GM12801 (cell line): ENCODE data around the gene BCL2L13.

Experiments
- TF ChIP-seq, protein P1 (sequence below): IDR thresholded peaks from one replicate; pipeline ENCODE4 v1.5.1; 2011; ENCODE audit warnings: control low read depth; ENCODE audit not compliant: insufficient read length; ENCODE audit errors: extremely low read depth

The BCL2L13 gene

DNA sequence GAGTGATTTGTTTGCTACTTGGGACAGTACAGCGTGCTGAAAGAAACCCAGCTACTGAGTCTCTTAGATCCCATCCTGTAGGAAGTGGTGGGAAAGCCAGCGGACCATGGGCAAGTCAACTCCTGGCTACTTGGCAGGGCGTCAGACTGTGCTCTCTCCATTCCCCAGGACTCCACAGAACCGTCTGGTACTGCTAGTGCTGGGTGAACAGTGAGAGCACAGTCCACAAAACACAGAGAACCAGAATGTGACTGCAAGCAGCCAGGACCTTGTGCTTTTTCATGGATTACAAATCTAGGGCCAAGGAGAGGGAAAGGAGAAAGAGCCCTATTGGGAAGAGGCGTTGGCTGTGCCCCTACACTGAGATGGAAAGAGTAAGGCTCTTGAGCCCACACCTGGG, 125.5 kb downstream of the BCL2L13 start:
- TF ChIP-seq, protein P1, sequence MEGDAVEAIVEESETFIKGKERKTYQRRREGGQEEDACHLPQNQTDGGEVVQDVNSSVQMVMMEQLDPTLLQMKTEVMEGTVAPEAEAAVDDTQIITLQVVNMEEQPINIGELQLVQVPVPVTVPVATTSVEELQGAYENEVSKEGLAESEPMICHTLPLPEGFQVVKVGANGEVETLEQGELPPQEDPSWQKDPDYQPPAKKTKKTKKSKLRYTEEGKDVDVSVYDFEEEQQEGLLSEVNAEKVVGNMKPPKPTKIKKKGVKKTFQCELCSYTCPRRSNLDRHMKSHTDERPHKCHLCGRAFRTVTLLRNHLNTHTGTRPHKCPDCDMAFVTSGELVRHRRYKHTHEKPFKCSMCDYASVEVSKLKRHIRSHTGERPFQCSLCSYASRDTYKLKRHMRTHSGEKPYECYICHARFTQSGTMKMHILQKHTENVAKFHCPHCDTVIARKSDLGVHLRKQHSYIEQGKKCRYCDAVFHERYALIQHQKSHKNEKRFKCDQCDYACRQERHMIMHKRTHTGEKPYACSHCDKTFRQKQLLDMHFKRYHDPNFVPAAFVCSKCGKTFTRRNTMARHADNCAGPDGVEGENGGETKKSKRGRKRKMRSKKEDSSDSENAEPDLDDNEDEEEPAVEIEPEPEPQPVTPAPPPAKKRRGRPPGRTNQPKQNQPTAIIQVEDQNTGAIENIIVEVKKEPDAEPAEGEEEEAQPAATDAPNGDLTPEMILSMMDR: no peak

DNA sequence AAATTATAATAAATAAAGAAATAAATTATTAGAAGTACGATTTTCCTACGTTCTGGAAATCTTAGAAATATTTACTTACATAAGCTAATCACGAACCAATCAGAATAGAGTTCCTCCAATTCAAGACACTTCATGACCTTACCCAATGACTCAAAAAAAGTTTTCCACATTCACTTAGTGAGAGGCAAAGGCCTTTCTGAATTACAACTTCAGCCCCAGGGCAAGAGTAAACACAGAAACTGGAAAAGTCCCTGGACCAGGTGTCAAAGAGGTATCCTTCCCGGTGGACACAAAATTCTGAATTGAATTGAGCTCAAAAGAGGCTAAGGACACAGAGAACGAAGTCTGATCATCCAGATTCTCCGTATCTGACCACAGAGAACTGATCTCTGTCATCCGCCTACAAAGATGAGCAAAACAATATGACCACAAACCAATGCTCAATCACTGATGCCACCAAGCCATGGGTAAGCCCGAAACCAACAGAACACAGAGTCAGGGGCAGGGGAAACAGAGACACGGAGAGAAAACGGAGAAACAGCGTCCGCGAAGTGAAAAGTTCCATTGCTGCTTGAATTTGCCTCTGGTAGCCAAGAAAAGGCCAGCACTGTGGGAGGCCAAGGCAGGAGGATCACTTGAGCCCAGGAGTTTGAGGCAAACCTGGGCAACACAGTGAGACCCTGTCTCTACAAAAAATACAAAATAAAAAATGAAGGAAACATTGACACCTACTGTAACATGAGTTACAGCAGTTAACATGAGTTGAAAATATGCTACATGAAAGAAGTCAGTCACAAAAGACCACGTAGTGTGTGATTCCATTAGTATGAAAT, 128.9 kb downstream of the BCL2L13 start:
- TF ChIP-seq, protein P1: no peak

DNA sequence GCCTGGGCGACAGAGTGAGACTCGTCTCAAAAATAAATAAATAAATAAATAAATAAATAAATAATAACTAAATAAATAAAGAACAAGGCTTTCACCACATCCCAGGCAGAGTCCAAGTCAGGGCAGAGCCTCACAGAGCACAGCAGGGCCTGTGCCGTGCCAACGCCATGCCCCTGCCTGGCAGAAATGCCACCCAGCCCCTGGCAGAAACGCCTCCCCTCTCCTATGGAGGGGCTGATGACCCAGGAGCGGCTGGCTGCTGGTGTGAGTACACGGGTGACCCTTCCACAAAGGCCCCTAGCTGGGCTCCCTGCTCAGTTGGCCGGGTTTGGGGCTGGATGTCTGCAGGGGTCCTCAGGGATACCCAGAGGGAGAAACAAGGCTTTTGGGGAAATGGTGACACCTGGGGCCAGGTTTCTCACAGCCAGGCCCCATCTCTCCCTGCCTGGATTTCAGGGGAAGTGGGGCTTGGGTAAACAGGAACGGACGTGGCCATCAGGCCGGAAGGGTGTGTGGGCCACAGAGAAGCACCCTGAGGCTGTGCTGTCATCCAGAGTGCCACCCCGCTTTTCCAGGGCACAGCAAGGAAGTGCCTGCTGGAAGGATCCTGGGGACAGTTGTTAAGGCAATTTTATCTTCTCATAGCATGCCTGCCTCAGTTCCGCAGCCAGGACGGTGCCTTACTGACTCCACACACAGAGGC, 130.6 kb downstream of the BCL2L13 start:
- TF ChIP-seq, protein P1: no peak

GRCh38 chr22:17769716-17770082, 131.1 kb downstream of the BCL2L13 start:
- TF ChIP-seq, protein P1: no peak

DNA sequence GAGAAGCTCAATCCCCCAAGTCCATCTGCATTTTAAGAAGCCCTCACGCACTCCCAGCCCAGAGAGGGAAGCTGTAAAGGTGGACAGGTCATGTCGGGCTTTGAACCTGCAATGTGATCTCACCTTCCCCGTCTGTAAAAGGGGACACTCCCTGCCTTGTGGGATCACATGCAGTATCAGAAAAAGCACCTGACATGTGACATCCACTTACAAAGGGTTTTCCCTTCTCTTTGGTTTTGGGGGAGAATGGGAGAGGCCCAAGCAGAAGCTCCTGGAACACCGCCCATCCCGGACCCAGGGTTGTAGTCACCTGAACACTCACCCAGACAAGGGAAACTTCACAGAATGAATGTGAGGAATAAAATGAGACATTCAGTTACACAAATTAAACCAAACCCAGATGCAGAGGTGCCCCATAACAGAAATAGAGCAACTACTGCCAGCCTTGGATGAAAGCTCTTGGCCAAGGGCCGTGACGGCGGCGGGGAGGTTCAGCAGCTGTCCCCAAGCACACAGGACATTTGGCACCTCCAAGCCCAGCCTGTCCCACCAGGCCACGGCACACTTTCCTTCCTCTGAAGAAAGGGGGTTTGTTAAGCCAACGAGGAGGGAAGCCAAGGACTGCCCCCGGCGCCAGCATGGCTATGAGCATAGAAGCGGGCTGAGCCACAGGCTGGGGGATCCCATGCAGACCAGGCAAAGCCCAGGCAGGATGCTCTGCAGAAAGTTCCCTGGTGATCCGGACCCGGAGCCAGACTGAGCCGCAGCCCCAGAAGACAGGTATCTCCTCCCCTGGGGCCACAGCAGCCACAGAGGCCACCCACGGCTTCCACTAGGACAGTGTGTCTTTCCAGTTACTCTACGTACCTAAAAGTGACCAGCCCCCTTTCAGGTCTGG, 131.9 kb downstream of the BCL2L13 start:
- TF ChIP-seq, protein P1: no peak

DNA sequence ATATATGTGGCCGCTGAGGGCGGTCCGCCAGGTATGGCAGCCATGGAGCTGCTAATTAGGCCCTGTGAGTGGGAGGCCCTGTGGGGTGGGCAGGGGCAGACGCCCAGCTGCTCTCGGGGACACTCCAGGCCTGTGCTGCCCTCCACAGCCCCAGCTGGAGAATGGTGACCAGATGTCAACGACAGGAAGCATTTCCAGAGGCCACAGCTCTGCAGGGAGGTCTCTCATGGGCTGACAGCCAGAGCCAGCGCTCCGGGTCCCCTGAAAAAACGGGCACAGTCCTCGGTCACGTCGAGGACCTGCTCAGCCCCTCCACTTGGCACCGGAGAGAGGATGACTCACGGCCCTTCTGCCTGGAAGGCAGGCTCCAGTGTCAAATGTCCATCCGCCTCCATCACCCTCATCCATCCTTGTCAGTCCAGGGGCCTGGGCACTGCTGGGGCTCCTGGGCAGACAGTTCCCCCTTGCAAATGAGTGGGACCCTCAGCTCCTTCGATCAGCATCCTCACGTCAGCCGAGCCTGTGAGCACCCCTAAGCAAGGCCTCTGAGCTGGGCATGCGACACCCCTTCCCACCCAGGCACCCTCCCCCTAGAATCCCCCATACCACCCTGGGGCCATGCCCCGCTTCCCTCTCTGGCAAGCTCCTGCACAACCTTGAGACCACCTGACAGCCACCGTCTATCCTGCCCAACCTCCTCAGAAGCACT, 133.8 kb downstream of the BCL2L13 start:
- TF ChIP-seq, protein P1: no peak
